Esophagus muscularis mucosa (tissue), 4 donors: ENCODE data around the gene HDAC4. TPM values are rescaled to one million over a fixed set of nuclear protein-coding genes. Genes with fewer than 3 reads are reported as not detected.

Experiments used
- DNase-seq: peaks from one replicate; pipeline ENCODE4 v3.0.0-alpha.2; 2017; ENCODE audit errors: extremely low spot score
- H3K27ac ChIP-seq, 4 donors: fragments of 200-600 bp; sonication (generic); replicated peaks in 1 of 4; 1 replicate in 3 of 4; 2 replicates in 1 of 4; pipeline ENCODE4 v1.5.1; 2016 to 2019; ENCODE audit warnings: mild to moderate bottlenecking in 1 of 4
- H3K27me3 ChIP-seq, 4 donors: fragments of 200-600 bp; sonication (generic); one replicate each; pipeline versions ENCODE4 v1.5.1 to v1.6.0; 2016 to 2019
- H3K36me3 ChIP-seq, 4 donors: fragments of 200-600 bp; sonication (generic); one replicate each; pipeline ENCODE4 v1.5.1; 2016 to 2019
- H3K4me1 ChIP-seq, 4 donors: fragments of 200-600 bp; sonication (generic); one replicate each; pipeline ENCODE4 v1.5.1; 2016 to 2019
- H3K4me3 ChIP-seq, 4 donors: fragments of 200-600 bp; sonication (generic); 1 replicate in 2 of 4; 2 replicates in 2 of 4; pipeline ENCODE4 v1.5.1; 2016 to 2019; ENCODE audit warnings: mild to moderate bottlenecking in 4 of 4, moderate library complexity in 1 of 4
- H3K9me3 ChIP-seq, 4 donors: fragments of 200-600 bp; sonication (generic); 1 replicate in 3 of 4; 2 replicates in 1 of 4; pipeline ENCODE4 v1.5.1; 2016 to 2019
- EP300 ChIP-seq: sonication (generic); formaldehyde crosslinking; IDR thresholded peaks from one replicate; pipeline ENCODE4 v1.6.1; 2017; ENCODE audit warnings: antibody characterized with exemption
- POLR2A ChIP-seq: fragments of 450-650 bp; IDR thresholded peaks from one replicate; pipeline ENCODE4 v1.6.1; 2017; ENCODE audit warnings: antibody characterized with exemption, moderate library complexity, mild to moderate bottlenecking, low read depth
- POLR2AphosphoS5 ChIP-seq, 2 donors: sonication (generic); formaldehyde crosslinking; IDR thresholded peaks; one replicate each; pipeline ENCODE4 v1.6.1; 2017; ENCODE audit warnings: antibody characterized with exemption in 2 of 2
- WGBS: methylation state at CpG from one replicate; pipeline ENCODE4 v1.1.5; 2018; 5-methylcytosine and 5-hydroxymethylcytosine counted together
- intact Hi-C: fragments of 100-400 bp; cut with DNase I; formaldehyde crosslinking; loops from one replicate; pipeline ENCODE4 v1.15.1; 2023
- total RNA-seq, 4 donors: library from RNA; depleted of rRNA; stranded (reverse); fragments of >200 nt; gene quantifications; one replicate each; pipeline versions ENCODE4 v1.1.0 to v1.2.1, GENCODE V29; 2016
- TF ChIP-seq, protein P1 (sequence below), 3 experiments: fragments of 200-600 bp in 2 of 3; fragments of 450-650 bp in 1 of 3; sonication (generic) in 2 of 3; IDR thresholded peaks; one replicate each; pipeline ENCODE4 v1.5.1; 2017 to 2019; ENCODE audit warnings: antibody characterized with exemption in 3 of 3, mild to moderate bottlenecking in 2 of 3, moderate library complexity in 1 of 3

Gene HDAC4
- total RNA-seq, 4 donors from 2014 or later, result 59.4 to 119 (median 76.1) TPM

- 84% methylated on average over 9 of the region's 9 CpGs for WGBS
- TF ChIP-seq, protein P1, sequence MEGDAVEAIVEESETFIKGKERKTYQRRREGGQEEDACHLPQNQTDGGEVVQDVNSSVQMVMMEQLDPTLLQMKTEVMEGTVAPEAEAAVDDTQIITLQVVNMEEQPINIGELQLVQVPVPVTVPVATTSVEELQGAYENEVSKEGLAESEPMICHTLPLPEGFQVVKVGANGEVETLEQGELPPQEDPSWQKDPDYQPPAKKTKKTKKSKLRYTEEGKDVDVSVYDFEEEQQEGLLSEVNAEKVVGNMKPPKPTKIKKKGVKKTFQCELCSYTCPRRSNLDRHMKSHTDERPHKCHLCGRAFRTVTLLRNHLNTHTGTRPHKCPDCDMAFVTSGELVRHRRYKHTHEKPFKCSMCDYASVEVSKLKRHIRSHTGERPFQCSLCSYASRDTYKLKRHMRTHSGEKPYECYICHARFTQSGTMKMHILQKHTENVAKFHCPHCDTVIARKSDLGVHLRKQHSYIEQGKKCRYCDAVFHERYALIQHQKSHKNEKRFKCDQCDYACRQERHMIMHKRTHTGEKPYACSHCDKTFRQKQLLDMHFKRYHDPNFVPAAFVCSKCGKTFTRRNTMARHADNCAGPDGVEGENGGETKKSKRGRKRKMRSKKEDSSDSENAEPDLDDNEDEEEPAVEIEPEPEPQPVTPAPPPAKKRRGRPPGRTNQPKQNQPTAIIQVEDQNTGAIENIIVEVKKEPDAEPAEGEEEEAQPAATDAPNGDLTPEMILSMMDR (IDR thresholded peaks at IDR 0.05), result no peak
- TF ChIP-seq POLR2AphosphoS5 (IDR thresholded peaks at IDR 0.05), result no peak
- TF ChIP-seq POLR2A, result no peak
- no peak for TF ChIP-seq EP300
Measured at GRCh38 chr2:239029958-239030357, 370.9 kb downstream of the HDAC4 start.

GRCh38 chr2:239028253-239028619 is 372.6 kb downstream of the HDAC4 start:
- Histone ChIP-seq H3K27me3 (peaks cover 0 to 13% (median 0%) of the 10 kb centered on the region in 4 donors), H3K27ac (no peak overlapping the region), H3K4me1 (peaks cover 0 to 16% (median 7%) of the 10 kb centered on the region in 4 donors), H3K9me3 (no peaks in the 10 kb centered on the region), H3K4me3 (no peak overlapping the region), H3K36me3 (no peaks in the 10 kb centered on the region)
- intact Hi-C loops, result no loop called here
- 98% methylated on average over 3 of the region's 5 CpGs for WGBS
- DNase-seq, result no peak
- TF ChIP-seq EP300 (no peak), POLR2AphosphoS5 (IDR thresholded peaks at IDR 0.05) (no peak), POLR2A (no peak)
- TF ChIP-seq, protein P1 (IDR thresholded peaks at IDR 0.05), result no peak

More at GRCh38 chr2:239029958-239030357, 370.9 kb downstream of the HDAC4 start:
- Histone ChIP-seq H3K27me3 (peaks cover 0 to 13% (median 0%) of the 10 kb centered on the region in 4 donors), H3K27ac (no peak overlapping the region), H3K4me1 (peaks cover 0 to 20% (median 8%) of the 10 kb centered on the region in 4 donors), H3K36me3 (no peaks in the 10 kb centered on the region), H3K4me3 (no peak overlapping the region), H3K9me3 (no peaks in the 10 kb centered on the region)
- no peak for DNase-seq
- intact Hi-C loops, result loop anchor here (10.0 kb wide), 2 partner anchors 965 to 1115 kb away; partner anchors contain the start of gene OTOS

GRCh38 chr2:239027391-239028252 is 373.2 kb downstream of the HDAC4 start:
- no peak for TF ChIP-seq POLR2A
- Histone ChIP-seq H3K9me3 (no peaks in the 10 kb centered on the region), H3K4me3 (no peak overlapping the region), H3K27me3 (peaks cover 0 to 13% (median 0%) of the 10 kb centered on the region in 4 donors), H3K27ac (no peak overlapping the region), H3K36me3 (no peaks in the 10 kb centered on the region), H3K4me1 (peaks cover 0 to 16% (median 7%) of the 10 kb centered on the region in 4 donors)
- intact Hi-C loops, result no loop called here
- DNase-seq, result no peak
- 94% methylated on average over 25 of the region's 38 CpGs for WGBS

- Histone ChIP-seq H3K36me3 (no peaks in the 10 kb centered on the region), H3K4me3 (no peak overlapping the region), H3K9me3 (no peaks in the 10 kb centered on the region), H3K27ac (no peak overlapping the region), H3K4me1 (peaks cover 0 to 16% (median 7%) of the 10 kb centered on the region in 4 donors), H3K27me3 (peaks cover 0 to 13% (median 0%) of the 10 kb centered on the region in 4 donors)
- intact Hi-C loops, result no loop called here
- 75% methylated on average over 22 of the region's 25 CpGs for WGBS
- no peak for DNase-seq
- TF ChIP-seq EP300 (no peak), POLR2A (no peak), POLR2AphosphoS5 (IDR thresholded peaks at IDR 0.05) (no peak)
- TF ChIP-seq, protein P1 (IDR thresholded peaks at IDR 0.05), result no peak
Measured at GRCh38 chr2:239026711-239027361, 374.0 kb downstream of the HDAC4 start.

- Histone ChIP-seq H3K4me1 (peaks cover 0 to 16% (median 7%) of the 10 kb centered on the region in 4 donors), H3K9me3 (no peaks in the 10 kb centered on the region), H3K27ac (no peak overlapping the region), H3K27me3 (peaks cover 0 to 13% (median 0%) of the 10 kb centered on the region in 4 donors), H3K36me3 (no peaks in the 10 kb centered on the region), H3K4me3 (no peak overlapping the region)
- intact Hi-C loops, result no loop called here
- TF ChIP-seq EP300 (no peak), POLR2A (no peak), POLR2AphosphoS5 (IDR thresholded peaks at IDR 0.05) (no peak)
- TF ChIP-seq, protein P1 (IDR thresholded peaks at IDR 0.05), result no peak
- no peak for DNase-seq
- 79% methylated on average over 9 of the region's 14 CpGs for WGBS
Measured at GRCh38 chr2:239025951-239026461, 374.8 kb downstream of the HDAC4 start.
